Activated T-helper 9 cell treated with anti-CD3 and anti-CD28 coated beads, Interleukin-2, amount 50 U/mL, for 16 hours (primary cell): ENCODE results near the gene GRM4.

Experiments
- DNase-seq: peaks from one replicate; pipeline ENCODE4 v3.0.0-alpha.2; 2020; ENCODE audit warnings: low read depth

Gene GRM4

DNA sequence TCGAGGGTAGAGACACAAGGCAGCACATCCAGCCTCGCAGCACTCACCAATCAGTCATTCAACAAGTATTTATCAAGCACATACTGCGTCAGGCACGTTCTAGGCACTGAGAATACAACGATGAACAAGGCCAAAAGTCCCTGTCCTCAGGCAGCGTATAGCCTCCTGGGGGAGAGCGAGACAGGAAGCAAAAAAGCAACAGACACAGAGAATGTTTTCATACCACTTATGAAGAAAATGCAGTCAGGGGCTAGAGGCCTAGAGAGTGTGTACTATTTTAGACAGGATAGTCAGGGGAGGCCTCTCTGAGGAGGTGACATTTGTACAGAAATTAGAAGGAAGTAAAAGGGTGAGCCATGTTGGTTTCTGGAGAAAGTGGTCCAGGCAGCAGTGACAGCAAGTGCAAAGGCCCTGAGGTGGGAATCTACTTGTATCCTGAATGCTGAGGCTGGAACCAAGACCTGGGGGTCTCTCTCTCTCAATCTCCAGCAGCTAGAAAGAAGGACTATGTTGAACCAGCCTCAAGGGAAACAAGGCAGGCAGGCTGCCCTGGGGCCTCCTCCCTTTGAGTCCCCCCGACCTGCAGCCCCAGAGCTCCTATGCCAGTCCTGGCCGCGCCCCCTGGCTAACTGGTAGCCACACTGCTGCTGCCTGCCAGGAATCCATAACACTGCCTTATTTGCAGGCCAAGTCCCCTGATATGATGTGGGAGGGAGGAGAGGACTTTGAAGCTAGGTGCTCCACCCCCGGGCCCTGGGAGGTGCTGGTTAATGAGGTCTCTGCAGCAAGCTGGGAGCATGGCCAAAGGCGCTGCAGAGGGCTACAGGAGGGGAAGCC is 151.2 kb downstream of the GRM4 start:
- DNase-seq: no peak

DNA sequence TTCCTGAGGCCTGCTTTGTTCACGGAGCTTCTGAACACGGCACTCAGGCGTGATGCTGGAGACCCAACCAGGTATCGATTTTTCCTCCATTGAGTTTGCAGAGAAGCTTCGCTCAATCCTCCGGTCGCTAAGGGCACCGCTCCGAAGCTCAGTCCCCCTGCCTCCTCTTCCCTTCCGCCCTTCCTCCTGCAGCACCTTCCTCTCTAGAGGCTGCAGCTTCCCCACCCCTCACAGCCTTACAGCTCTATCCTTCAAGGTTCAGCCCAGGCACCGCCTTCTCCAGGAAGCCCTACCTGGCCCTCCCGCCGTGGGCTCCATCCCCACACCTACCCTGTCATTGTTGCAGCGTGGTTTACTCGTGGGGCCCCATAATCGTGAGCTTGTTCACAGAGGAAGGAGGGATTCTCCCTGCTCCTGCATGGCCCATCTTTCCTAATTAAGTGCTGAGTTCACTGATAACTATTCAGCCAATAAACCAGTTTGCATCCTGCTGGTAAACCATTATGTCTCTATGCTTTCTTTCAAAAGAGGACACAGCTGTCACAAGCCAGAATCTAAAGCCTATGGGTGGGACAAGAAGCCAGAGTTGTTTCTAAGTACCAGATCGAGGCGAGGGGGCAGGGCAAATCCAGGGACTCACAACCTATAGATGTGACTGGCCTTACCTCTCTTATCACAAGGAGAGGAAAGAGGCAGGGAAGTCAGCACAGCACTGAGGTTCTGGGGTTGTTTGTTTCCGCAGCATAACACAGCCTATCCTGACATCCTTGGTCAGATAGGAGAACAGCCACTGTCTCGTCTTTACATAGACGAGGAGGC is 152.0 kb downstream of the GRM4 start:
- no peak for DNase-seq

DNA sequence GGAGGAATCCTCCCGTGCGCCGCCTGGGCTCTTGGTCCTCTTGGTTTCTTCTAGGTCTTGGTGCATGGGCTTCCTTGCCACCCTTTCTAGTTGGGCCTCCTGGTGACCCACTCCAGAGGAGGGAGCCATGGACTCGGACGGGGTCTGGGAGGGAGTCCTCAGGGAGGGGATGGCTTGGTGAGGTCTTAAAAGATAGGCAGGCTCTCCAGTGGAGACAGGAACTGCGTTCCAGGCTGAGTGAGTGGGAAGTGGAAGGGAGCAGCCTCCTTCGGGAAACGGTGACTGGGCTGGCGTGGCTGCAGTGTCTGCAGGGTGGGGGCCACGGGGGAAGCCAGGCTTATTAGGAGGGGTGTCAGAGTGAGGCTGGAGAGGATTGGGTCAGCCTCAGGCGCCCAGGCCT is 152.8 kb downstream of the GRM4 start:
- no peak for DNase-seq

DNA sequence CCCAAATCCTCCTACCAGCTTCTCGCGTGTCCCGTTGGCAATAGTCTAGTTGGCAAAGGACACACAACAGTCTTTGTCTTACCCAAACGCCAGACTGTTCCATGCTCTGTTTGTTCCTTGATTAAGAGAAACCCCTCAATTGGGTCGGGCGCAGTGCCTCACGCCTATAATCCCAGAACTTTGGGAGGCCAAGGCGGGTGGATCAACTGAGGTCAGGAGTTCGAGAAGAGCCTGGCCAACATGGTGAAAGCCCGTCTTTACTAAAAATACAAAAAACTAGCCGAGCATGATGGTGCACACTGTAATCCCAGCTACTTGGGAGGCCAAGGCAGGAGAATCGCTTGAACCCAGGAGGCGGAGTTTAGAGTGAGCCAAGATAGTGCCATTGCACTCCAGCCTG is 153.7 kb downstream of the GRM4 start:
- DNase-seq: no peak

DNA sequence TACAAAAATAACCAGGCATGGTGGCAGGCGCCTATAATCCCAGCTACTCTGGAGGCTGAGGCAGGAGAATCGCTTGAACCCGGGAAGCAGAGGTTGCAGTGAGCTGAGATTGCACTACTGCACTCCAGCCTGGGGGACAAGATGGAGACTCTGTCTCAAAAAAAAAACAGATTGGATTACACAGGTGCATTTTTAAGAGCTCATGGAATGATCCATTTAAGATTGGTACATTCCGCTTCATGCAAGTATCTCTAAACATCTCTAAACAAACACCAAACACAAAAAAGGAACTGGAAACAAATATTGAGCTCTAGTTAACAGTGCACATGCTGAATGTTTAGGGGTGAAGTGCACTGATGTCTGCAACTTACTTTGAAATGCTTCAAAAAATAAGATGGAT is 154.3 kb downstream of the GRM4 start:
- no peak for DNase-seq

DNA sequence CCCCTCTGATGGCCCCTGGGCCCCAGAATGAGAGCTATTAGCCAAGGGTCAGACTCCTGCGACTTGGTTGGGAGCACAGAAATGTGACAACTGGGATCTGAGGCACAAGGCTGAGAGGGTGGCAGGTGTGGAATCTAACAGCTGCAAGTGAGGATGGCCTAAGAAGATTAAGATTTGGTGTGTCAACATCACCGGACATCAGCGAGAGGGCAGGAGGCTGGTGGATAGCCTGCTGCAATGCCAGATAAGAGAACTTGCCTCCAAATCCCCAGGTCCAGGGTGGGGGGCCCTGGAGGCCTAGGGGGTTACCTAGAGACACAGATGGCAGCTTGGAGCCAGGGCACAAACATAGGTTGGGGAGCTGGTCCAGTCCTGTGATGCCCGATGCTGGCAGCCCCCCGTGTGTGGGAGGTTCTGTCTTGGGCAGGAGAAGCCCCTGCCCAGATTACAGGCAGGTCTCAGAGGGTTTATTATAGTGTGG is 155.8 kb downstream of the GRM4 start:
- DNase-seq: no peak

DNA sequence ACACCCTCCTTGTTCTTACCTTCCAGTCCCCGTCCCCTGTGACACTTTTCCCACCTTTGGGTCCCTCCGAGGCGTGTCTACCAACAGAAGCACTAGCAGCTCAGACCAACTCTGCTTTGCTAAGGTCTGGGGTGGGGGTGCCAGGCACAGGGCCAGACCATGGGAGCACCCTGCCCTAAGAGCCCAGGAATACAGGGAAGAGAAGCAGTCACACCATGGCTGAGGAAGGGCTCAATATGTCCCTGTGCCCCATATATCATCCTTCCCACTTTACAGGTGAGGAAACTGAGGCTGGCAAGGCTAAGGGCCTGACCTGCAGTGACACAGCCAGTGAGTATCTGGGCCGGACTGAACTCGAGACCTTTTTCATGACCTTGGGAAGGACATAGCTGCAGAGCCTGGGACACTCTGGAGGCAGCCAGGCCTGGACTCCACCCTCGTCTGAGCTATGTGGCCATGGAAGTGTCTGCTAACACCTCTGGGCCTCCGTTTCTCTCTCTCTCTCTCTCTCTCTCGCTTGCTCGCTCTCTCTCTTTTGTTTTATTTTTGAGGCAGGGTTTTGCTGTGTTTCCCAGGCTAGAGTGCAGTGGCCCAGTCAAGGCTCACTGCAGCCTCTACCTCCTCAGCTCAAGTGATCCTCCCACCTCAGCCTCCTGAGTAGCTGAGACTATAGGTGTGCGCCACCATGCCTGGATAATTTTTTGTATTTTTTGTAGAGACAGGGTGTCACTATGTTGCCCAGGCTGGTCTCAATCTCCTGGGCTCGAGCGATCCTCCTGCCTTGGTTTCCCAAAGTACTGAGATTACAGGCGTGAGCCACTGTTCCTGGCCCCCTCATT is 156.7 kb downstream of the GRM4 start:
- no peak for DNase-seq

DNA sequence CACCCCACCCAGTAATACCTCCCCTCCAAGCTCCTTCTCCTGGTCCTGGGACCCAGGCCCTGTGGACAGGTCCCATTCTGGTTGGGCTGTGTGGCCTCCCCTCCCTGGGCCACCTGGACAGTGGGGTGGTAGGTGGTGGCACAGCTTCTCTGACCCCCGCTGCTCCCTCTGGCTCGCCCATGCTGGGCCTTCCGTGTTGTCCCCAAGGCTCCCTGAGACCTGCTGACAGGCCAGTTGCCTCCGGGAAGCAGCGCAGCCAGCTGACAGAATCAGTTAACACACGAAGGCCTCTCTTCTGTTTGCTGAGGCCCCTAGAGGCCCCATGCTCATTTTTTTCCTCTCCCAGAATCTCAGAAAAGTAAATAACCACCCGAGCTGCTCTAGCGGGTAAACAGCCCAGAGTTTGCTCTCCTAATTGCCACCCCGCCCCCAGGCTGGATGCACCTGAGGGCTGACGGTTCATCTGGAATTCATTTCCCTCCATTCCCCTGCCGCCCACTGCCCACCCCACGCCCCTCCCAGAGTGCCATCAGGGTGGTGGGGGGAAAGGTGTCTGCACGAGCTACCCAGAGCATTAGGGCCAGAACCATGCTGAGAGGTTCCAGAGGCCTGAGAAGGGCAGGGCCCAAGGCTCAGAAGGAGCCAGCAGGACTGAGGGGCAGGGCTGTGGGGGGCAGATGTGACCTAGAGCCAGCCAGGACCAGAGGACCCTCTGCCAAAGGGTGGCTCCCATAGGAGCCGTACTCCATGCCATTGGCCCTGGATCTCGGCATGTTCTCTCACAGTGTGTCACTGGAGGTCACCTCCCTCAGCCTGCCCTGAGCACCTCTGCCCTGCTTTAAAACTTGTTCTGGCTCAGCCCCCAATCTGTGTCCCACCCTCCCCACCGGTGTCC is 157.5 kb downstream of the GRM4 start:
- no peak for DNase-seq

DNA sequence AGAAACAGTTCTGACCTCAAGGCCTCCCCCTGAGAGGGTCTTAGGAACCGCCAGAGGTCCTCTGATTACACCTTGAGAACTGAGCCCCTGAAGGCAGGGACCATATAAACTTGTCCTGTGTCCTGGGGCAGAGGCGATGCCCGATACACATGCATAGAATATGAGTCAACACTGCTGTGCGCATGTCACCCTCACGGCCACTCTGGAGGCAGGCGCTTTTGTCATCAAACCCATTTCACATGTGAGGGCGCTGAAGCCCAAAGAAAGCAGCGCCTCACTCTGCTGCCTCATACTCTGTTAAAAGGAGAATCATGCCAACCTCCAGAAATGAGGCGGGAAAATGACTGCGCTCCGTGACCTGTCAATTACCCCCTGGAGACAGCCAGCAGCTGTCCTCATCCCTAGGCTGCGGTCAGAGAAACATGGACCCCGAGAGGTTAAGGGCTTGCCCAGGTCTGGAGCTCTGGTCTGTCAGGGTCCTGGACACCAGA is 158.3 kb downstream of the GRM4 start:
- no peak for DNase-seq

DNA sequence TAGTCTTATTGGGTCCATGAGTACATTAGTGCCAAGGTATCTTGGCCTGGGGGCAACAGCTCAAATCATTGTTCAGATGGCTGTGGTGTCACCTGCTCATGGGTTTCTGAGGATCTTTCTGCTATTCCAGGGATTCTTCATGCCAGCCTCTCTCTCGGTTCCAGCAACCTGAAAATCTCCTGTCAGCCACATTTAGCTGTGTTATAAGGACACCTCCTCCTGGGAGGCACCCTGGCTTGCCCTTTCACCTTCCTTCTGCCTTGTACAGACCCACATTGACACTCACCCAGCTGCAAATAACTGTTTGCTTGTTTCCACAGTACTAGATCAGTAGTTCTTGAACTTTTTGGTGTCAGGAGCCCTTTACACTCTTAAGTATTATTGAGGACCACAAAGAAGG is 159.9 kb downstream of the GRM4 start:
- DNase-seq: no peak

DNA sequence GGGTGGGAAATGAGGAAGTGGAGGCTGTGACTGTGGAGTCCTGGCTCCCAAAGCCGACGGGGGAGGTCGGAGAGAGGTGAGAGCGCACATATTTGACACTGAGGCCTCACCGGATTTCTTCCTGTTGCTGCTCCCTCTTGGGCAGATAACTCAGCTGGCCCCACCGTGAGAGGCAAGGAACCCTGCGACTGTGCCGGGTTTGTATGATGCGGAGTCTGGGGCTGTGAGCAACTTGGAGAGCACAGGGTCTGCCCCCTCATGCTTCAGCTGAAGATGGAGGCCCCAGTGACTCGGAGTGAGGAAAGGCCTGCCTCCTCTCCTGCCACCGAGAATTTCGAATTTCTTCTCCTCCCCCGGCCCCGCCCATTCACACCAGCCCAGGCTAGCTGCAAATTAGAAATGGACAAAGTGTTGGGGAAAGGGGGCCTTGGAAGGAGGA is 160.6 kb downstream of the GRM4 start:
- no peak for DNase-seq

DNA sequence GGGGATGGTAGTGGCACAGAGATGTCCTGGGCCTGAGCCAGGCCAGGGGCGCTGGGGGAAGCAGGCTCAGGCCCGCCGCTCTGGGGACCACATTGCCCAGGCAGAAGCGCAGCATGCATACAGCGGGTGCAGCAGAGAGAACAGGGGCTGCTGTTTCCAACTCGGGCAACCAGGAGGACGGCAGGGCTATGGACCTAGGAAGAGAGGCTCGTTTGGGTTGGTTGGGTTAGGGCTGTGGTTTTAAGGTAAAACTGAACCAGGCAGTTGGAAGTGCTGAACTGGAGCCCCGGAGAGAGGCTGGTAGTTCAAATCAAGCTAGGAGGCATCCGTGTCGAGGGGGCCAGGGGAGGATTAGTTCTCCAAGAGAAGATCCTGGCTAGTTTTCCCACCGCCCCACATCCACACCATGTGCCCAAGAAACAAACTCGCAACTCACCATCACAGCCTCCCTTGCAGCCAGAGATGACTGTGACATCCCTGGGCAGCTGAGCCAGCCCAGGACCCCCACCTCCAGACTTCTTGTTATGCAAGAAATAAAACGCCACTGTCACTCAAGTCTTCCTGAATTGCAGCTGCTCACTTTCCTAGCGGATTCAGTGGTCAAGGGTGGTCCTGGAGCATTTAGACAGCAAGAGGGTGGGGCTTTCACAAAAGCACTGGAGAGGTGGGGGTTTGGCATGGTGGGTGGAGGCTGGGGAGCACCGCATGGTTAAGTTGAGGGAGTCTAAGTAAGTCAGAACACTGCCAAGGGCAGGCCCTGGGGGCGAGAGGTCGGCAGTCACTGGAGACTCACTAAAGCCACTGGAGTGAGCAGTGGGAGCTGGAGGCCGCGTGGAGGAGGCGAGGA is 161.2 kb downstream of the GRM4 start:
- no peak for DNase-seq

DNA sequence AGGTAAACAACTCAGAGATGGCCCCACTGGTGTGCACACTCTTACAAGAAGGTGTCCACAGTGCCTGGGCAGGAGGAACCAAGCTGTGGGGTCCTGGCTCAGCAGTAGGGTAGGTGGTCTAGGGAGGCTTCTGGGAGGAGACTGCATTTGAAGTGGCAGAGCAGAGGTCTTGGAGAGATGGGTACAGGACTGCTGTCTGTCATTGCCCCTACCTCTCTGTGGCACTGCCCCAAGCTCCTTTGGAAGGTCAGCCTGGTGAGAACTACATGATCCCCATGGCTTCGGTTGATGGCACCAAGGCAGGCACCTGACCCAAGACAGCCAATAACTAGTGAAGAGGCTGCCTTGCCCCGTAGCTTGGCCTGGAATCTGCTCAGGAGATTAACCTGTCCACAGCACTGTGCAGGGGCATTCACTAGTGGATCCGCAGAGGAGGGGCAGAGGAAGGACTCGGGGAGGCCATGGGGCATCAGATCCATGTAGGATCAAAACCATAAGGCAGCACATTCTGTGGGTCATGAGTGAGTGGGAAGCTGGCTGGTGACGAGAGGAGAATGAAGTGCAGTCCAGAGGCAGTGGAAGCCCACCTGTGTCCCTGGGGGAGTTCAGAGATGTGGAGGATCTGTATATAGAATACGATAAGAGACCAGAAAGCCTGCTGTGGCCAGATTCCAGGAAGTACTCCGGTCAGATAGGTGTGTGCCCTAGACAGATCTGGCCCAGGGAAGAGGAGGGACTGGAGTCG is 162.0 kb downstream of the GRM4 start:
- no peak for DNase-seq

DNA sequence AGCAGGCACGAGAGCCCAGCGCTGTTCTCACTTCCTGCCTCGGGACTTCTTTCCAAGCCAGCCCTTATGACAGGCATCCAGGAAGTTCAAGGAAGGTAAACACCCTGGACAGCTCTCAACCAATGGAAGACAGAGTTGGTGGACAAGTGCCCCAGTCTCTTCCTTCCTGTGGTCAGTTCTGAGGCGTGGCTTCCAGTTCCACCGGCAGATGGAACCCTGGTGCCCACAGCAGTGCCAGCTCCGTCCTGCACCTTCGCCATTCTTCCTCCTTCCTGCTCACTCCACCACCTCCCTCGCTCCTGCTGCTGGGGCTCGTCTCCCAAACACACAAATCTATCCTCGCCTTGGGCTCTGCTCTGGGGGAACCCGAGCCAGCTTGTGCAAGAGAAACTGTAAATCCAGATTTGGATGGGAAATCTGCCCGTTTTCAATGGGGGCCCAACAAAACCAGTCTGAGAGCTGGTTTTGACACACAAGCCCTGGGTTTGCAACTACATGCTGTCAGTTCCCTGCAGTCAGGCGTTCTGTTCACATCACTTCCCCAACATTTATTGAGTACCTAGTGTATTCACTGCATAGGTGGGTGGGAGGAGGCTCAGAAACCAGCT is 162.7 kb downstream of the GRM4 start:
- no peak for DNase-seq

DNA sequence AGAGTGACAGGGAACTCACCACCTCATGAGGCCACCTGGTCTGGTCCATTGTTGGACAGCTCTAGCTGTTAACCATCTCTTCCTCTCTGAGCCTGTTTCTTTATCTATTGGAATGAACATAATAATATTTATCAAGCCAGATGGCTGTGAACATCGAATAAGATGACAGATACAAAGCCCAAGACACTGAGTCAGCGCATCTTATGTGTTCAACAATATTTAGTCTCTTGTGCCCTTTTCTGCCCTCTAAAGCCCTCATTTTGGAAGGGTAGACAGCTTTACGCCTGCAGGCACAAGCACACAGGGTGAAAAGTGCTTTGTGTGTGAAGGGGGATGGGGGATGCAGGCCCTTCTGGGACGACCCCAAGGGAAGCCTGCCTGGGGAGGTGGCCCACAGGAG is 164.0 kb downstream of the GRM4 start:
- no peak for DNase-seq

DNA sequence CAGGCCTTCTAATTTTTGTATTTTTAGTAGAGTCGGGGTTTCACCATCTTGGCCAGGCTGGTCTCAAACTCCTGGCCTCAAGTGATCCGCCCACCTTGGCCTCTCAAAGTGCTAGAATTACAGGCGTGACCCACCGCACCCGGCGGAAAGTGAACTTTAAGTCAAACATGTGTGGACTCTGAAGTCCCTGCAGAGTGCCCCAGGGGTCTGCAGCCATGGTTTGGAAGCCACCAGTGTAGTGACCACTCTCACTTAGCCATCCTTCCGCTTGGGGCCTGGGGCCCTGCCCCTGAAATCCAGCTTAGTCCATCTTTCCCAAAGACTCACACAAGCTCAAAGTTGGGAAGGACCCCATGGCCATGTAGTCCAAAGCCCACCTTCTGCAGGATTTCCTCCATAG is 164.5 kb downstream of the GRM4 start:
- no peak for DNase-seq

DNA sequence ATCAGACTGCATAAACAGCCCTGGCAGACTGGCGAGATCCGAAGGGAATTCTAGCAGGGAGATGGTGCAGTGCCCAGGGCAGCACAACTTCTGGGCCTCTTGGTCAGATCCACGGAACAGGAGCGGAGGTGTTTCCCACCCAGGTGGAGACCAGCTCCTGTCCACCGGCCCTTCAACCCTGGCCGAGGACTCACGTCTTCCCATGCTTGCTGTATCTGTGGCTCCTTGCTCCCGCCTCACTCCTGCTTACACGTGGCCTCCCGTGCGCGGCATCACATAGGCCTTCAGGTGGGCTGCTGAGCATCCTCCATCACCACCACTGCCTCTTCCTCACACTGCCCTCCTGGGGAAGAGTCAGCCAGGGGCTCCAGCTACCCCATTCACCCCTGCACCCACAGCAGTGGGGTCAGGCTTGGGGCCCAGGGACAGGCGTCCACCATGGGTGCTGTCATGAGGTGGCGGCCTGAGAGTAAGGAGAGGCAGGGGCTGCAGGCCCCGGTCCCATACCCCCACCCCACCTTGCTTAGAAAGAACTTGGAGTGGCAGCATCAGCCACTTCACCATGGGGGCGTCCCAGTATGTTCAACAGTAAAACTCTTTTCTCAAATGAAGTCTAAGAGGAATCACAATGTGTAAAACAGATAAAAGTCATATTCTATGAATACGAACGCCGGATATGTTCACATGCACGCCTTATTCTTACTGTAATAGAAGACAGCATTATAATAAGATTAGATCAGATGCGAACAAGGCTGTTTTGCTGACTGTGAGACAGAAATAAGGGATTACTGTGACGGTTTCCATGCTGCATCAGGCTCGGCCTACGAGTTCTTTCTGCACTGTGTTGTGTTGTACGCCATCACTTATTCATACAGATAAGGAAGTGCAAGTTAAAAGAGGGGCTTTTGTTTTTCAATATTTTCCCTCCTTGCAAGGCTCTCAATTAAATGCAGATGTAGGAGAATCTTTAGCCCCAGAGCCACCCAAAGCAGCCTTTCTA is 165.4 kb downstream of the GRM4 start:
- no peak for DNase-seq

DNA sequence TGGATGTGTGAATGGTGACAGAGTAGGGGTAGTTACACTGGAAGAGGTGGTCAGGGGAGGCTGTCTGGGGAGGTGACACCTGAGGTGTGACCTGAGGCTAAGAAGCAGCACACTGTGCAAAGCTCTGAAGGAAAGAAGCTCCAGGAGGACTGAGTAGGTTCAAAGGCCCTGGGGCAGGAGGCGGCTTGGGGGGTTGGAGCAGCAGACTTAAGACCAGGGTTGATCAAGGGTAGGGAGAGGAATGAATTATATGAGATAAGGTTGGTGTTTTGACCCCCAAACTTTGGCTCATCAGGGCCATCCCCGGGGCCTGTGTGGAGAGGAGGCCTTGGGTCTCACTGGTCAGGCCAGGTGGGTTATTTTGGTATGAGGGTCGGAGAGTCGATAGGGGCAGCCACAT is 166.1 kb downstream of the GRM4 start:
- no peak for DNase-seq
